K562 (cell line): ENCODE results near the gene ILF2.

Experiments
- CCAR2 ChIP-seq: fragments of 200-400 bp; formaldehyde crosslinking; IDR thresholded peaks from 2 replicates; pipeline ENCODE4 v1.6.1; 2017; ENCODE audit warnings: mild to moderate bottlenecking, low read depth, low read length
- E2F4 ChIP-seq: sonication (generic); formaldehyde crosslinking; IDR thresholded peaks from 2 replicates; pipeline ENCODE4 v1.8.0; 2022; ENCODE audit warnings: mild to moderate bottlenecking, low read depth, missing genetic modification reagents
- HDGF ChIP-seq: fragments of 450-650 bp; IDR thresholded peaks from 2 replicates; pipeline ENCODE4 v1.6.1; 2016
- NCOA1 ChIP-seq: fragments of 450-650 bp; IDR thresholded peaks from 2 replicates; pipeline ENCODE4 v1.6.1; 2016; ENCODE audit warnings: low read depth
- PHF8 ChIP-seq: fragments of 200-600 bp; sonication (generic); IDR thresholded peaks from 2 replicates; pipeline ENCODE4 v1.6.1; 2012; ENCODE audit warnings: mixed run types, mild to moderate bottlenecking, inconsistent platforms, low read length, moderate library complexity, borderline replicate concordance
- PRPF4 ChIP-seq: fragments of 200-400 bp; formaldehyde crosslinking; IDR thresholded peaks from one replicate; pipeline ENCODE4 v1.6.1; 2017; ENCODE audit warnings: low read length, low read depth, mild to moderate bottlenecking; ENCODE audit not compliant: insufficient read depth, poor library complexity, severe bottlenecking
- RUNX1 ChIP-seq: sonication (generic); IDR thresholded peaks from 2 replicates; pipeline ENCODE4 v1.6.1; 2016; ENCODE audit warnings: antibody characterized with exemption, low read depth
- ZNF324 ChIP-seq: fragments of 250-450 bp; sonication (Bioruptor Pico); IDR thresholded peaks from 2 replicates; pipeline ENCODE4 v1.4.0; 2020; ENCODE audit warnings: mild to moderate bottlenecking
- ZNF766 ChIP-seq: fragments of 200-800 bp; sonication (Bioruptor generic); conservative IDR thresholded peaks from 2 replicates; pipeline ENCODE4 v1.6.1; 2016; ENCODE audit warnings: missing genetic modification characterization, missing compliant biosample characterization
- TF ChIP-seq, protein P1 (sequence below): fragments of 450-650 bp; formaldehyde crosslinking; IDR thresholded peaks from 2 replicates; pipeline ENCODE4 v1.4.0; 2022; ENCODE audit warnings: missing genetic modification characterization
- TF ChIP-seq, protein P2 (sequence below), 3 experiments: IDR thresholded peaks in 2 of 3; conservative IDR thresholded peaks in 1 of 3; 2 replicates each; pipeline ENCODE4 v1.5.1; 2011 to 2012; ENCODE audit warnings: low read length in 3 of 3, mild to moderate bottlenecking in 3 of 3, control low read depth in 2 of 3, improper control_type of control experiment in 1 of 3, inconsistent platforms in 1 of 3, low read depth in 1 of 3, mixed read lengths in 1 of 3, moderate library complexity in 1 of 3; ENCODE audit not compliant: insufficient read depth in 2 of 3

GRCh38 chr1:153647346-153647714 is 23.5 kb downstream of the ILF2 start:
- no peak for TF ChIP-seq HDGF
- TF ChIP-seq, protein P1, sequence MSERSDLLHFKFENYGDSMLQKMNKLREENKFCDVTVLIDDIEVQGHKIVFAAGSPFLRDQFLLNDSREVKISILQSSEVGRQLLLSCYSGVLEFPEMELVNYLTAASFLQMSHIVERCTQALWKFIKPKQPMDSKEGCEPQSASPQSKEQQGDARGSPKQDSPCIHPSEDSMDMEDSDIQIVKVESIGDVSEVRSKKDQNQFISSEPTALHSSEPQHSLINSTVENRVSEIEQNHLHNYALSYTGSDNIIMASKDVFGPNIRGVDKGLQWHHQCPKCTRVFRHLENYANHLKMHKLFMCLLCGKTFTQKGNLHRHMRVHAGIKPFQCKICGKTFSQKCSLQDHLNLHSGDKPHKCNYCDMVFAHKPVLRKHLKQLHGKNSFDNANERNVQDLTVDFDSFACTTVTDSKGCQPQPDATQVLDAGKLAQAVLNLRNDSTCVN (CRISPR knock-in tag), result no peak
- TF ChIP-seq ZNF766 (CRISPR knock-in tag), result no peak
- no peak for TF ChIP-seq PRPF4
- no peak for TF ChIP-seq CCAR2
- TF ChIP-seq E2F4 (CRISPR knock-in tag), result no peak
- TF ChIP-seq, protein P2, sequence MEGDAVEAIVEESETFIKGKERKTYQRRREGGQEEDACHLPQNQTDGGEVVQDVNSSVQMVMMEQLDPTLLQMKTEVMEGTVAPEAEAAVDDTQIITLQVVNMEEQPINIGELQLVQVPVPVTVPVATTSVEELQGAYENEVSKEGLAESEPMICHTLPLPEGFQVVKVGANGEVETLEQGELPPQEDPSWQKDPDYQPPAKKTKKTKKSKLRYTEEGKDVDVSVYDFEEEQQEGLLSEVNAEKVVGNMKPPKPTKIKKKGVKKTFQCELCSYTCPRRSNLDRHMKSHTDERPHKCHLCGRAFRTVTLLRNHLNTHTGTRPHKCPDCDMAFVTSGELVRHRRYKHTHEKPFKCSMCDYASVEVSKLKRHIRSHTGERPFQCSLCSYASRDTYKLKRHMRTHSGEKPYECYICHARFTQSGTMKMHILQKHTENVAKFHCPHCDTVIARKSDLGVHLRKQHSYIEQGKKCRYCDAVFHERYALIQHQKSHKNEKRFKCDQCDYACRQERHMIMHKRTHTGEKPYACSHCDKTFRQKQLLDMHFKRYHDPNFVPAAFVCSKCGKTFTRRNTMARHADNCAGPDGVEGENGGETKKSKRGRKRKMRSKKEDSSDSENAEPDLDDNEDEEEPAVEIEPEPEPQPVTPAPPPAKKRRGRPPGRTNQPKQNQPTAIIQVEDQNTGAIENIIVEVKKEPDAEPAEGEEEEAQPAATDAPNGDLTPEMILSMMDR (IDR thresholded peaks at IDR 0.05 in 2 of 3, conservative IDR thresholded peaks at IDR 0.05 in 1 of 3; ENCODE audit: insufficient read depth in 2 of 3, low read depth in 1 of 3, low read length in 3 of 3), result no peak
- TF ChIP-seq ZNF324, result no peak
- TF ChIP-seq RUNX1, result no peak
- no peak for TF ChIP-seq PHF8
- TF ChIP-seq NCOA1, result no peak
